Measurements from ENCODE around the gene KYAT1.
"Not testable (repeated sequence)": the region's sequence is repeated elsewhere in the genome, so short reads cannot be mapped to it uniquely, and the experiment has no call there.

The KYAT1 gene

DNA sequence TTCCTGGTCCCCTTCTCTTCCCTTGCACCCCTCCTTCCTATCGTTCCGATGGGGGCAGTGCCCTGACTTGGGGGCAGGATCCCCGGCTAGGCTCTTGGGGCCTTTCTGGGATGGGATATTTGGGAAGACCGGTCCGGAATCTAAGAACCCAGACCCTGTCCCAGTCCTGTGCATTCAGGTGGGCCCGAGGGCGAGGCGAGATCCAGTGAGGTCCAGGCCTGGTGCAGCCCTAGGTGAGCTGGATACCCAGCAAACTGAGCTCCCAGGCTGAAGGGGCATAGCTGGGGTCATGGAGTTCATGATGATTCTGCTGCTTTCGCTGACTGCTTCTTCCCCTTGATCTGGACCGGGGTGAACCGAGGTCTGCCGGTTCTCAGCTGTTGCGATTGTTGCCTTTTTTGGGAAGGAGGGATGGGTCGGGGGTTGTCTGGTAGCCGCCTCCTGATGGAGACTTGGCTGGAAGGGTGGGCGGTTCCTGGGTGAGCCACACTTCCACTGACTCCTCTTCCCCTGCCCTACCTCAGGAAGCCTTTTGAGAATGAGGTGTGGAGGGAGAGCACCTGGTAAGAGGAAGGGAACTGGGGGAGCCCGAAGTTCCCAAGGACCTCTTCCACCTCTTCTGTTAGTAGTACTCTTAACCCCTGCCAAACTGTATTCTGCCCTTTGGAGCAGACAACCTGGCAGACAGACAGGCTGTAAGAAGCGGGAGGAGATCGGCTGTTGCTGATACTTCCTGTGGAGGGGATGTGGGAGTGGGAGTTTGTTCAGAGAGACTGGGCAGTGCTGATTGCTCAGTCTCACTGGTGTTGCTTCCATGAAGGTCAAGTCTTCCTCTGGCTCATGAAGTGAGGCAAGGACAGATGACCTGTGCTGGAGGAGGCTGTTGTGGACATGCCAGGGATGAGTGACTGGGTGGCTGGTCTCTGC lies 1.2 kb upstream of the KYAT1 start:
- DNase-seq = peak; percentile 51 to 67 (median 52)

DNA sequence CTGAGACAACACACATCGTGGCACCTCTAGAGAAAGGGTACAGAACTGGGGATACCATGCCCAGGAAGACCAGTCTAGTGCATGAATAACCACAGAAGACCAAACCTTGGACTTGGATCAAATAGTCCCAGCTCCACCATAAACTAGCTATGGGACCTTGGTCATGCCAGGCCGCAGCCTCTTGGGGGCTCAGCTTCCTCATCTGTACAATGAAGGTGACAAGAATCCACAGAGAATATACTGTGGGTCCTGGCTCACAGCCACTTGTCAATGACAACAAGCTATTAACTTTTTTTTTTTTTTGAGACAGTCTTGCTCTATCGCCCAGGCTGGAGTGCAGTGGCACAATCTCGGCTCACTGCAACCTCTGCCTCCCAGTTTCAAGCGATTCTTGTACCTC lies 3.9 kb downstream of the KYAT1 start:
- DNase-seq = no peak

DNA sequence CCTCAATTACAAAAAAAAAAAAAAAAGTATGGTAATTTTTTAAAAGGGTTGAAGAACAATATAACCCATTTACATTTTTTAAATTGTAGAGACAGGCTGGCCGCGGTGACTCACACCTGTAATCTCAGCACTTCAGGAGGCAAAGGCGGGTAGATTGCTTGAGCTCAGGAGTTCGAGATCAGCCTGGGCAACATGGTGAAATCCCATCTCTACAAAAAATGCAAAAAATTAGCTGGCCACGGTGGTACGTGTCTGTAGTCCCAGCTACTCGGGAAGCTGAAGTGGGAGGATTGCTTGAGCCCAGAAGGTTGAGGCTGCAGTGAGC lies 10.8 kb downstream of the KYAT1 start:
- not testable (repeated sequence) for DNase-seq

DNA sequence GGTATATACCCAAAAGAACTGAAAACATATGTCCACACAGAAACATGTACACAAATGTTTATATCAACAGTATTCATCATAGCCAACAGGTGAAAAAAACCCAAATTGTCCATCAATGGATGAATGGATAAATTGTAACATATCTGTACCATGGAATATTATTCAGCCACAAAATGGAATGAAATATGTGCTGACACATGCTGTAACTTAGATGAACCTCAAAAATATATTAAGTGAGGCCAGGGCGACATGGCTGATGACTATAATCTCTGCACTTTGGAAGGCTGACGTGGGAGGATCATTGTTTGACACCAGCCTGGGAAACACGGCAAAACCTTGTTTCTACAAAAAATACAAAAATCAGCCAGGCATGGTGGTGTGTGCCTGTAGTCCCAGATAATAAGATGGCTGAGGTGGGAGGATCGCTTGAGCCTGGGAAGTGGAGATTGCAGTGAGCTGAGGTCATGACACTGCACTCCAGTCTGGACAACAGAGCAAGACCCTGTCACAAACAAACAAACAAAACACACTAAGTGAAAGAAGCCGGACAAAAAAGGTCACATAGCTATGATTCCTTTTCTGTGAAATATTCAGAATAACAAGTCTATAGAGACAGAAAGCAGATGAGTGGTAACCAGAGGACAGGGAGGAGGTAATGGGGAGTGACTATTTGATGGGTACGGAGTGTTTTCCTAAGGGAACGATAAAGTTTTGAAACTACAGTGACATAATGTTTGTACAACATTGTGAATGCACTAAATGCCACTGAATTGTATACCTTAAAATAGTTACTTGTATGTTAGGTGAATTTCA lies 11.4 kb downstream of the KYAT1 start:
- DNase-seq = no peak

DNA sequence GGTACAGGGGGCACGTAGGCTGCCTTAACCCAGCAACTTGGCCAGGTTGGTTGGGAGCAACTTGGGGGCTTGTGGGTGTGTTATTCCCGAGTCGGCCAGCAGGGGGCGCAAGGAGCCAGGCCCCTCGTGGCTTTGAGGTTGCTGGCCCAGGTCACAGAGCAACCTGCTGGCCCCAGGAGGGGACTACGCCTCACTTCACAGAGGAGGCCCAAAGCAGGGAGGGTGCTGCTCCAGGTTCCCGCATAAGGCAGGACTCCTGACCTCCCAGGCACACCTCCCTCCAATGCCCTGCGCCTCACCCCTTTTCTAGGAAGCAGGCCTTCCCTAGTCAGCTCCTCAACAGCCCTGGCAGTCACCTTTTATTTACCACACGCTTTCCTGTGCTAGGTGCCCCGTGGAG lies 18.1 kb downstream of the KYAT1 start:
- peak; percentile 65 to 85 (median 76) for DNase-seq

DNA sequence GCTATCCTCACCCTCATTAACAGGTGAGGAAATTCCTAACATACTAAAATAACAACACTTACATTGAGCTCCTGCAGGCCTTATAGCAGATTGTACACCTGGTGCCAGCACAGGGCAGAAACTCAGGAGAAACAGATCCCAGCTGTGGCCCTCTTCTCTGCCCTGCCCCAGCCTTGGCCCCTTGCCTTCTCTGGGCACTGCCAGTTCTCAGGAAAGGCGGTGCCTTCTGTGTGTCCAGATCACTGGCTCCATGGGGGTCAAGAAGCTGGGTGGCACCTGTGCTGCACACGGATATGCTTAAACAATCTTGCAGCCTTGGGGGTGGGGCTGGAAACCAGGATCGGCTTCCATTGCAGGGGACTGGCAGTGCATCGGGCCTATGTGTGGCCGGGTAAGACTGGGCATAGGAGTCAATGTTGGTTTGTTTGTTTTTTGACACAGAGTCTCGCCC lies 19.3 kb downstream of the KYAT1 start:
- DNase-seq = no peak

DNA sequence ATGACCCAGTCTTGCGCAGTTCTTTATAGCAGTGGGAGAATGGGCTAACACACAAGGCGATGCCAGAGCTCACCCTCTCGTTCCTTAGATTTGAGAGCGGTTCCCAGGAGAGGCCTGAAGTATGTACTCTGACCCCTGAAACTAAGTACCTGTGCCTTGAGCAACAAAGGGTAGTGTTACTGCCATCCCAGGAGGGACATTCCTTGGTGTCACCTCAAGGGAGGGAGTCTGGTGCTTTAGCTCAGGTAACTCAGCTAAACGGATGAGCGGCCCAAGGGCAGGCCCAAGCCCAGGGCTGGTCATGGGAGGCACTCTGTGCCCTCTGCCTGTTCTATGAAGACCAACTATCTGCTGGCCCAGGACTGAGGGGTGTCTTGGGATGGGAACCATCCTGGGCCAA lies 20.2 kb downstream of the KYAT1 start:
- DNase-seq = no peak

DNA sequence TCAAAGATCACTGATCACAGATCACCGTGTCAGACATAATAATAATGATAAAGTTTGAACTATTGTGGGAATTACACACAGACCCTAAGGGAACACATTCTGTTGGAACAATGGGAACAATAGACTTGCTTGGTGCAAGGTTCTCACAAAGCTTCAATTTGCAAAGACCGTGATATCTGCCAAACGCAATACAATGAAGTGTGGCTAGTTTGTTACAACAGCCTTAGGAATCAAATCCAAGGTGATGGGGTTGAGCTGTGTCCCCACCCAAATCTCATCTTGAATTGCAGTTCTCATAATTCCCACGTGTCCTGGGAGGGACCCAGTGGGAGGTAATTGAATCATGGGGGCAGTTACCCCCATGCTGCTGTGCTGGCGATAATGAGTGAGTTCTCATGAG lies 20.8 kb downstream of the KYAT1 start:
- DNase-seq = no peak

DNA sequence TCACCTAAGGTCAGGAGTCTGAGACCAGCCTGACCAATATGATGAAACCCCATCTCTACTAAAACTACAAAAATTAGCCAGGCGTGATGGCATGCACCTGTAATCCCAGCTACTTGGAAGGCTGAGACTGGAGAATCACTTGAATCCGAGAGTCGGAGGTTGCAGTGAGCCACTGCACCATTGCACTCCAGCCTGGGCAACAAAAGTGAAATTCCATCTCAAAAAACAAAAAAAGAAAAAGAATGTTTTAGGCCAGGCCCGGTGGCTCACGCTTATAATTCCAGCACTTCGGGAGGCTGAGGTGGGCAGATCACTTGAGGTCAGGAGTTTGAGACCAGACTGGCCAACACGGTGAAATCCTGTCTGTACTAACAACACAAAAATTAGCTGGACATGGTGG lies 23.3 kb downstream of the KYAT1 start:
- DNase-seq = not testable (repeated sequence)

DNA sequence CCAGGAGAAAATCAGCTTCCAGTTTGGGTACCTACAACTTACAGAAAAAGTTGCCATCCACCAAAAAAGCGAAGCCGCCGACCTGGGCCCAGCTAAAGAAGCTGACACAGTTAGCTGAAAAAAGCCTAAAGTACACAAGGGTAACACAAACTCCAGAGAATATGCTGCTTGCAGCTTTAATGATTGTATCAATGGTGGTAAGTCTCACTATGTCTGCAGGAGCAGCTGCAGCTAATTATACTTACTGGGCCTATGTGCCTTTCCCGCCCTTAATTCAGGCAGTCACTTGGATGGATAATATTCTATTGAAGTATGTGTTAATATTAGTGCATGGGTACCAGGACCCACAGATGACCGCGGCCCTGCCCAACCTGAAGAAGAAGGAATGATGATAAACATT lies 27.3 kb downstream of the KYAT1 start:
- not testable (repeated sequence) for DNase-seq

DNA sequence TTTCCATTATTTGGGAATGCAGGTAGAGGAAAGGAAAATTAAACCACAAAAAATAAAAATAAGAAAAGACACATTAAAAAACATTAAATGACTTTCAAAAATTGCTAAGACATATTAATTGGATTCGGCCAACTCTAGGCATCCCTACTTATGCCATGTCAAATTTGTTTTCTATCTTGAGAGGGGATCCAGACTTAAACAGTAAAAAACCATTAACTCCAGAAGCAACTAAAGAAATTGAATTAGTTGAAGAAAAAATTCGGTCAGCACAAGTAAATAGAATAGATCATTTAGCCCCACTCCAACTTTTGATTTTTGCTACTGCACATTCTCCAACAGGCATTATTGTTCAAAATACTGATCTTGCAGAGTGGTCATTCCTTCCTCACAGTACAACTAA lies 29.1 kb downstream of the KYAT1 start:
- not testable (repeated sequence) for DNase-seq

DNA sequence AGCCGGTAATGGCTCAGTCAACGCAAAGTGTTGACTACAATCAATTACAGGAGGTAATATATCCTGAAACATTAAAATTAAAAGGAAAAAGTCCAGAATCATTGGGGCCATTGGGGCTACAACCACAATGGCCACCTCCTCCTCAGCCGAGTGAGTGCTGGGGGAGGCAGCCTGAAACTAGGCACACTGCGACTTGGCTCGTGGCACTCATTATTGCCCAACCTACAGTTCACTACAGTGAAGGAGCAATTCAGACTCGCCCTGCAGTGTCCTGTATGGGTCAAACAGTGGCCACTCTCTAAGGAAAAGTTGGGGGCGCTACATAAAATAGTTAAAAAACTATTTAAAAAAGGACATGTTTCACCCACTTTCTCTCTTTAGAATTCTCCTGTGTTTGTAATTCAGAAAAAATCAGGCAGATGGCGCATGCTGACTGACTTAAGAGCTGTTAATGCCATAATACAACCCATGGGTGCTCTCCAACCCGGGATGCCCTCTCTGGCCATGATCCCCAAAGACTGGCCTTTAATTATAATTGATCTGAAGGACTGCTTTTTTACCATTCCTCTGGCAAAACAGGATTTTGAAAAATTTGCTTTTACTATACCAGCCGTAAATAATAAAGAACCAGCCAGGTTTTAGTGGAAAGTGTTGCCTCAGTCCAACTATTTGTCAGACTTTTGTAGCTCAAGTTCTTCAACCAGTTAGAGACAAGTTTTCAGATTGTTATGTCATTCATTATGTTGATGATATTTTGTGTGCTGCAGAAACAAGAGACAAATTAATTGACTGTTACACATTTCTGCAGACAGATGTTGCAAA lies 29.8 kb downstream of the KYAT1 start:
- peak; percentile 65 to 69 (median 65) for DNase-seq

DNA sequence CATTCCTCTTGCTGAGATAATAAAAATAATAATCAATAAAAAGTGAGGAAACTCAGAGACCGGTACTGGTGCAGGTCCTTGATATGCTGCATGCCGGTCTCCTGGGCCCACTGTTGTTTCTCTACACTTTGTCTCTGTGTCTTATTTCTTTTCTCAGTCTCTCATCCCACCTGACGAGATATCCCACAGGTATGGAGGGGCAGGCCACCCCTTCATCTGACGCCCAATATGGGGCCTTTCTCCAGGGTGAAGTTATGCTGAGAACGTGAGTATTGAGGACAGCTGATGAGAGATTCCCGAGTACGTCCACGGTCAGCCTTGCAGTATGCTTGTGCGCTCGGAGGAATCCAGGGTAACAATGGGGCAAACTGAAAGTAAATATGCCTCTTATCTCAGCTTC lies 30.7 kb downstream of the KYAT1 start:
- not testable (repeated sequence) for DNase-seq

DNA sequence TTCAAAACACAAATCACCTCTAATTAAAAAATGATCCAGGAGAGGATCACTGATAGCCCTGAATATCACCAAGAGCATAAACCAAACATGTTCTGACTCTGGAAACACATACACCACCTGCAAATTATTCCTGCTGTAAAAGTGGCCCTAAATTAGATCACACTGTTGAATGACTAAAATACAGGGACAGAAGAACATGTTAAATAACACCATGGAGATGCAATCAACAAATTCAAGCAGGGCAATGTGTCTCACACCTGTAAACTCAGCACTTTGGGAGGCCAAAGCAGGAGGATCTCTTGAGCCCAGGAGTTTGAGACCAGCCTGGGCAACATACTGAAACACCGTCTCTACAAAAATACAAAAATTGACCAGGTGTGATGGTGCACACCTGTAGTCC lies 33.9 kb downstream of the KYAT1 start:
- no peak for DNase-seq

DNA sequence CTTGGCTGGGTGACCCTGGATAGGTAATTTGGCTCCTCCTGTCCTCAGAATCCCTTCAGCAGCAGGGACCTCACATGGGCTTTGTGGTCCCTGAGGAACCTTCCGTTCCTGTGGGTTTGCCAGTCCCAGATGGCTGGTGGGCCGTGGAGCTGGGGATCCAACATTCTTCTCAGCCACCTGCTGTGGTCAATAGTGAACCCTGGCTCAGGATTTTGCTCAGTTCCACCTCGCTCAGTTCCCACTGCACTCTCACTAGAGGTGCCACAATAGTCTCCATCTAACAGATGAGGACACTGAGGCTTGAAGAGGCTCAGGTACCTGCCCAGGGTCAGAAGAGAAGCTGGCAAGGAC lies 35.1 kb downstream of the KYAT1 start:
- no peak for DNase-seq

DNA sequence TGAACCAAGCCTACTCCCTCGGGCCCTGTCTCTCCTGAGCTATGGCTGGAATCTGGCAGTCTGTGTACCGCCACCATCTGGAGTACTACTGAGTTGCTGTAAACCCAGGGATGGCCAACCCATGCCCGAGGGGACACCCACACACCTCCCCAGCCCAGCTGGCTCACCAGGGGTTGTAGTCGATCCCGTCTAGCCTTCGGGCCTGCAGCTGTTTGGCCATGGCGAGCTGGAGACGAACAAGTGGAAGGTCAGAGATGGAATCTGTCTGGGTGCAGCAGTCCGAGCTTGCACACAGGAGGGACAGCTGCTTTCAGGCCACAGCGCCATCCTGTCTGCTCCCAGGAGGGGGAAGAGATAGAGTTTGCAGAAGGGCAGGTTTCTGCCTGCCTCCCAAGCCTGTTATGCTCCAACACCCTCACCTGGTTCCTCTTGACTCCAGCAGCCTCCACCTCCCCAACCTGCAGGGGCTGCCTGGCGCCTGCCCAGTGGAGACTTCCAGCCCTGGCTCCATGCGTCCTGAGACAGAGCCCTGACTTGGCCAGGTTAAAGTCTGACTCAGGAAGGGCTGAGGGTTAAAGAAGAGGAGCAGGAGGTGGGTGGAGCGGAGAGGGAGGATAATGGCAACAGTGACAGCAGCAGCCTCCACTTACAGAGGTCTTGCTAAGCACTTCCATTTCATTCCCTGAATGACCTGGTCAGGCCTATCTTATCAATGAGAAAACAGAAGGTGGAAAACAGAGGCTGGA lies 36.4 kb downstream of the KYAT1 start:
- DNase-seq = no peak

DNA sequence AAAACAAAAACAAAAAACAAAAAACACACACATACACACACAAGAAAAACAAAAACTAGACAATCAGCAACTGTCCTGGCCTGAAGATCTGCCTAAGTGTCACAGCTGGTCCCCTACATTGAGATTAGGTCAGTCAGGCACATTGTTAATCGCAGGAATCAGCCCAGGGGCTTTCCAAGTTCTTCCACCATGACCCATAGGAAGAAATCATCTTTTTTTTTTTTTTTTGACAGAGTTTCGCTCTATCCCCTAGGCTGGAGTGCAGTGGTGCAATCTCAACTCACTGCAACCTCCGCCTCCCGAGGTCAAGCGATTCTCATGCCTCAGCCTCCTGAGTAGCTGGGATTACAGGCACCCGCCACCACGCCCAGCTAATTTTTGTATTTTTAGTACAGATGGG lies 38.6 kb downstream of the KYAT1 start:
- not testable (repeated sequence) for DNase-seq

DNA sequence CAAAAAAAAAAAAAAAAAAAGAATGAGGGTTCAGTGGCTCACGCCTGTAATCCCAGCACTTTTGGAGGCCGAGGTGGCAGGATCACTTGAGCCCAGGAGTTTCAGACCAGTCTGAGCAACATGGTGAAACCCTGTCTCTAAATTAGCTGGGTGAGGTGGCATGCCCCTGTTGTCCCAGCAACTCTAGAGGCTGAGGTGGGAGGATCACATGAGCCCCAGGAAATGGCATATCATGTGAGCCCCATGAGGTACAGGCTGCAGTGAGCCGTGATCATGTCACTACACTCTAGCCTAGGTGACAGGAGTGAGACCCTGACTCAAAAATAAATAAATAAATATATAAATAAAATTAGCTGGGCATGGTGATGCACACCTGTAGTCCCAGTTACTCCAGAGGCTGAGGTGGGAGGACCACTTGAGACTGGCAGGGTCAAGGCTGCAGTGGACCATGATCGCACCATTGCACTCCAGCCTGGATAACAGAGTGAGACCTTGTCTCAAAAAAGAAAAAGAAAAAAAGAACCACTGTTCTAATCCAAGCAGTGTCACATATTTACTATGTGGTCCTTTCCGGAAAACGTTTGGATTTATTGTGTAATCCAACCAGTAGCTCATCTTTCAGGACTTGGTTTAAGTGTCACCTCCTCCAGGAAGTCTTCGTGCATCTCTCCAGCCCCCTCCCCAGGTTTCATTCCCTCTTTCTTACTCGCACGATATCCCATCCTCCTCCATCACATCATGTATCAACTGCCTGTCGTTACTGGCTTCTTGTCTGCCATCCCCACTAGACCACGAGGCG lies 39.9 kb downstream of the KYAT1 start:
- DNase-seq = peak in 2 of 3 donors; percentile 26 to 42

DNA sequence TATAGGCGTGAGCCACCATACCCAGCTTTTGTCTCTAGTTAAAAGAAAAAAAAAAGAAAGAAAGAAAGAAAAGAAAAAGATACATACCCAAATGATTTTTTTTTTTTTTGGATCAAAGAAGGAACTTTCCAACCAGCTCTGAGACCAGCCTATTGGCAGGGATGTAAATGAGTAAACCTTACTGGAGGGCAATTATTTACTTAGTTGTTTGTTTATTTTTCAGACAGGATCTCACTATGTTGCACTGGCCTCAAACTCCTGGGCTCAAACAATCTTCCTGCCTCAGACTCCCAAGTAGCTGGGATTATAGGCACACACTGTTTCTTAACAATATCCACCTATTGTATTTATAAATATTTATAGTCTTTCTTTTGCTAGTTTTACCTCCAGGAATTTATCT lies 41.2 kb downstream of the KYAT1 start:
- DNase-seq = no peak

DNA sequence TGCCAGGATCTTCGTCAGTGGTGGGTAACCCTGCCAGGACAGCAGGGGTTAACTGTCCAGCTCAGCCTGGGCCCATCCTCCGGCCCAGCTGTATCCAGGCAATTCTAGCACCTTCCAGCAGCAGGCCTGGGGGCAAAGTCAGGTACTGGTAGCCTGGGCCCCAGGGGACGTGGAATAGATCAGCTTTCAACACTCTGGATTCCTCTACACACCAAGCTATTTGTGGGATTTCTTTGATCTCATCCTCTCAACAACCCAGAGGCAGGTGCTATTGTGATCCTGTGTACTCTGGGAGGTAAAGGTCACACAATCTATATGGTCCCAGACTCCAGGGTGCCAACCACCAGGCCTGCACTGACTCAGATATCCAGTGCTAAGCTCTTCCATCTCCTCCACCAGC lies 43.4 kb downstream of the KYAT1 start:
- no peak for DNase-seq

DNA sequence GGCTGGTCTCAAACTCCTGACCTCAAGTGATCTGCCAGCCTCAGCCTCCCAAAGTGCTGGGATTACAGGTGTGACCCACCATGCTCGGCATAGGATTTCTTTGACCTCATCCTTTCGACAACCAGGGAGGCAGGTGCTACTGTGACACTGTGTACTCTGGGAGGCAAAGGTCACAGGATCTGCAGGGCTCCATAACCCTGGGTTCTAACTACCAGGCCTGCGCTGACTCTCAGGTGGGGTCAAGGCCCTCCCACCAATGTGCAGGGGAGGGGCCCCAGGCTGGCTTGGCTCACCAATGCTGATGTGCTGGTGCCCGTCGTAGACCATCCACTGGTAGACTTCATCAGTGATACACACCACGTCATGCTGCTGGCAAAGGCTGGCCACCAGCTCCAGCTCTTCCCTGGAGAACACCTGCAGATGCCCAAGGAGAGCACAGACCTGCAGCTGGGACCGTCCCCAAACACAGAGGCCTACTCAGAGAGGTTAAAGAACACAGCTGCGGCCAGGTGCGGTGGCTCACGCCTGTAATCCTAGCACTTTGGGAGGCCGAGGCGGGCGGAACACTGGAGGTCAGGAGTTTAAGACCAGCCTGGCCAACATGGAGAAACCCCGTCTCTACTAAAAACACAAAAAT lies 45.1 kb downstream of the KYAT1 start:
- no peak for DNase-seq

Measured in suppressor macrophage treated with lipopolysaccharide for 1 hour (primary cell).